ENCODE results near the gene RFPL3. TPM values are rescaled to one million over a fixed set of nuclear protein-coding genes. Genes with fewer than 3 reads are reported as not detected.

RFPL3 gene
- total RNA-seq, 1 experiment from 2014 or later = not detected

DNA sequence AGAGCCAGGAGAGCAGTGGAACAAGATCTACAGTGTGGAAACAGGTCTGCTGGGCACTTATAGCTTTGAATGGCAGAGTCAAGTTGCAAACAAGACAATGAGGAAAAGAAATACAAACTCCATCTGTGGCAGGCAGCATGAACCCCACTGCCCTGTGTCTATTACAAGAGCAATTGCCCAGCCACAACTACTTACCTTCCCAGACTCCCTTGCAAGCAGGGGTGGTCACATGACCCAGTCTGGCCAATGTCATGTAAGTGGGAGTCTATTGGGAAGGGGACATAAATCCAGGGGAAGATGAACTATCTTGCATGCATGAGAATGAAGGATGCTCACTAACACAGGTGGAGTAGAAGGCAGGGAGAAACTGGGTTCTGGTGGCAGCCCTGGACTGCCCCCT lies 44.1 kb upstream of the RFPL3 start:
- in situ Hi-C loops (cut with HindIII; ENCODE audit: low pct_unique_long_range_greater_than_20kb, low sequenced_read_pairs) (no loop called here), intact Hi-C loops (cut with micrococcal nuclease; ENCODE audit: unreplicated experiment) (no loop called here)
- H3K27ac ChIP-seq (ENCODE audit: low read length) = no peak overlapping the region
- H3K9me3 ChIP-seq (ENCODE audit: control insufficient read depth, insufficient read depth, low read depth, low read length) = no peaks in the 10 kb centered on the region
- no peak for TF ChIP-seq TCF7L2 (IDR thresholded peaks at IDR 0.05; ENCODE audit: low read depth, low read length)
- TF ChIP-seq POLR2AphosphoS5 (IDR thresholded peaks at IDR 0.05; ENCODE audit: low read depth, low read length) = no peak
- TF ChIP-seq, protein P1, sequence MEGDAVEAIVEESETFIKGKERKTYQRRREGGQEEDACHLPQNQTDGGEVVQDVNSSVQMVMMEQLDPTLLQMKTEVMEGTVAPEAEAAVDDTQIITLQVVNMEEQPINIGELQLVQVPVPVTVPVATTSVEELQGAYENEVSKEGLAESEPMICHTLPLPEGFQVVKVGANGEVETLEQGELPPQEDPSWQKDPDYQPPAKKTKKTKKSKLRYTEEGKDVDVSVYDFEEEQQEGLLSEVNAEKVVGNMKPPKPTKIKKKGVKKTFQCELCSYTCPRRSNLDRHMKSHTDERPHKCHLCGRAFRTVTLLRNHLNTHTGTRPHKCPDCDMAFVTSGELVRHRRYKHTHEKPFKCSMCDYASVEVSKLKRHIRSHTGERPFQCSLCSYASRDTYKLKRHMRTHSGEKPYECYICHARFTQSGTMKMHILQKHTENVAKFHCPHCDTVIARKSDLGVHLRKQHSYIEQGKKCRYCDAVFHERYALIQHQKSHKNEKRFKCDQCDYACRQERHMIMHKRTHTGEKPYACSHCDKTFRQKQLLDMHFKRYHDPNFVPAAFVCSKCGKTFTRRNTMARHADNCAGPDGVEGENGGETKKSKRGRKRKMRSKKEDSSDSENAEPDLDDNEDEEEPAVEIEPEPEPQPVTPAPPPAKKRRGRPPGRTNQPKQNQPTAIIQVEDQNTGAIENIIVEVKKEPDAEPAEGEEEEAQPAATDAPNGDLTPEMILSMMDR (IDR thresholded peaks at IDR 0.05) = no peak
- TF ChIP-seq SIN3A (IDR thresholded peaks at IDR 0.05; ENCODE audit: borderline replicate concordance, insufficient read depth, low read depth, low read length) = no peak
- TF ChIP-seq, protein P2, sequence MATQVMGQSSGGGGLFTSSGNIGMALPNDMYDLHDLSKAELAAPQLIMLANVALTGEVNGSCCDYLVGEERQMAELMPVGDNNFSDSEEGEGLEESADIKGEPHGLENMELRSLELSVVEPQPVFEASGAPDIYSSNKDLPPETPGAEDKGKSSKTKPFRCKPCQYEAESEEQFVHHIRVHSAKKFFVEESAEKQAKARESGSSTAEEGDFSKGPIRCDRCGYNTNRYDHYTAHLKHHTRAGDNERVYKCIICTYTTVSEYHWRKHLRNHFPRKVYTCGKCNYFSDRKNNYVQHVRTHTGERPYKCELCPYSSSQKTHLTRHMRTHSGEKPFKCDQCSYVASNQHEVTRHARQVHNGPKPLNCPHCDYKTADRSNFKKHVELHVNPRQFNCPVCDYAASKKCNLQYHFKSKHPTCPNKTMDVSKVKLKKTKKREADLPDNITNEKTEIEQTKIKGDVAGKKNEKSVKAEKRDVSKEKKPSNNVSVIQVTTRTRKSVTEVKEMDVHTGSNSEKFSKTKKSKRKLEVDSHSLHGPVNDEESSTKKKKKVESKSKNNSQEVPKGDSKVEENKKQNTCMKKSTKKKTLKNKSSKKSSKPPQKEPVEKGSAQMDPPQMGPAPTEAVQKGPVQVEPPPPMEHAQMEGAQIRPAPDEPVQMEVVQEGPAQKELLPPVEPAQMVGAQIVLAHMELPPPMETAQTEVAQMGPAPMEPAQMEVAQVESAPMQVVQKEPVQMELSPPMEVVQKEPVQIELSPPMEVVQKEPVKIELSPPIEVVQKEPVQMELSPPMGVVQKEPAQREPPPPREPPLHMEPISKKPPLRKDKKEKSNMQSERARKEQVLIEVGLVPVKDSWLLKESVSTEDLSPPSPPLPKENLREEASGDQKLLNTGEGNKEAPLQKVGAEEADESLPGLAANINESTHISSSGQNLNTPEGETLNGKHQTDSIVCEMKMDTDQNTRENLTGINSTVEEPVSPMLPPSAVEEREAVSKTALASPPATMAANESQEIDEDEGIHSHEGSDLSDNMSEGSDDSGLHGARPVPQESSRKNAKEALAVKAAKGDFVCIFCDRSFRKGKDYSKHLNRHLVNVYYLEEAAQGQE (IDR thresholded peaks at IDR 0.05; ENCODE audit: insufficient read depth in 1 of 2, low read depth in 2 of 2, low read length in 1 of 2) = no peak
- POLR2A ChIA-PET = no interaction called here
- no peaks in the 10 kb centered on the region for H3K36me3 ChIP-seq (ENCODE audit: control insufficient read depth, insufficient read depth, low read length)
- CTCF ChIA-PET = no interaction called here
- BruUV-seq (replicated peaks) = no TSS peak
- no peaks in the 10 kb centered on the region for H3K27me3 ChIP-seq (ENCODE audit: control insufficient read depth, insufficient read depth, low read length)
- no peaks in the 10 kb centered on the region for H3K4me1 ChIP-seq (ENCODE audit: control insufficient read depth, insufficient read depth, low read length)
- no peak overlapping the region for H3K4me3 ChIP-seq (ENCODE audit: low read depth in 2 of 2, low read length in 2 of 2)
- ATAC-seq (no peak), DNase-seq (ENCODE audit: low read depth, low spot score) (no peak)

DNA sequence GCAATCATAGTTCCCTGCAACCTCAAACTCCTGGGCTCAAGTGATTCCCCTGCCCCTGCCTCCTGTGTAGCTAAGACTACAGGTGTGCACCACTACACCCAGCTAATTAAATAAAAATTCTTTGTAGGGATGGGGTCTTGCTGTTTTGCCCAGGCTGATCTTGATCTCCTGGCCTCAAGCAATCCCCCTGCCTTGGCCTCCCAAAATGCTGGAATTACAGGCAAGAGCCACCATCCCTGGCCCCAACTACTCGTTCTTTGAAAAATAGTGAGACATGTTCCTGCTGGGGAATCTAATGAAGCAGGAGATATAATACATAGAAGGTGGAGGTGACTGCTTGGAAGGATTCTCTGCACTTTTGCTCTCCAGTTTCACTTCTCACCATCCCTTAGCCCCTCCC lies 40.1 kb upstream of the RFPL3 start:
- ChIA-PET CTCF (no interaction called here), POLR2A (no interaction called here)
- no peaks in the 10 kb centered on the region for H3K36me3 ChIP-seq (ENCODE audit: control insufficient read depth, insufficient read depth, low read length)
- TF ChIP-seq TCF7L2 (IDR thresholded peaks at IDR 0.05; ENCODE audit: low read depth, low read length) (no peak), POLR2AphosphoS5 (IDR thresholded peaks at IDR 0.05; ENCODE audit: low read depth, low read length) (no peak)
- no peaks in the 10 kb centered on the region for H3K9me3 ChIP-seq (ENCODE audit: control insufficient read depth, insufficient read depth, low read depth, low read length)
- no peak overlapping the region for H3K4me3 ChIP-seq (ENCODE audit: low read depth in 2 of 2, low read length in 2 of 2)
- H3K27ac ChIP-seq (ENCODE audit: low read length) = no peak overlapping the region
- DNase-seq (ENCODE audit: low read depth, low spot score) (no peak), ATAC-seq (no peak)
- H3K27me3 ChIP-seq (ENCODE audit: control insufficient read depth, insufficient read depth, low read length) = no peaks in the 10 kb centered on the region
- no peaks in the 10 kb centered on the region for H3K4me1 ChIP-seq (ENCODE audit: control insufficient read depth, insufficient read depth, low read length)
- in situ Hi-C loops (cut with HindIII; ENCODE audit: low pct_unique_long_range_greater_than_20kb, low sequenced_read_pairs) = no loop called here
- no TSS peak for BruUV-seq (replicated peaks)
- intact Hi-C loops (cut with micrococcal nuclease; ENCODE audit: unreplicated experiment) = no loop called here

DNA sequence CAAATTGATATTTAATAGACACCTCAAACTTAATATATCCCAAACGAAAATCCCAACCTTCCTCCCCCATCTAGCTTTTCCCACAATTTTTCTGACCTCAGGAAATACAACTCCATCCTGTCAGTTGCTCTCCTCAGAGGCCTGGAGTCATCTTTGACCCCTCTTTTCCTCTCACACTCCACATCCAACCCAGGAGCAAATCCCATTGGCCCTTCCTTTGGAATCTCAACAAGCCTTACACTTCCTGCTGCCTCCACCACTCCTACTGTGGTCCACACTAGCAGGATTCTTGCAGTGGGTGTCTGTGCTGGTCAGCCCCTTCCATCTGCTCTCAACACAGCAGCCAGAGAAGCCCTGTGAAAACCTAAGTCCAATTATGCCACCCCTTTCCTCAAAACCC lies 39.3 kb upstream of the RFPL3 start:
- in situ Hi-C loops (cut with HindIII; ENCODE audit: low pct_unique_long_range_greater_than_20kb, low sequenced_read_pairs) = no loop called here
- intact Hi-C loops (cut with micrococcal nuclease; ENCODE audit: unreplicated experiment) = no loop called here
- no peak for ATAC-seq
- ChIA-PET POLR2A (no interaction called here), CTCF (no interaction called here)
- DNase-seq (ENCODE audit: low read depth, low spot score) = no peak
- H3K4me3 ChIP-seq (ENCODE audit: low read depth in 2 of 2, low read length in 2 of 2) = no peak overlapping the region
- H3K9me3 ChIP-seq (ENCODE audit: control insufficient read depth, insufficient read depth, low read depth, low read length) = no peaks in the 10 kb centered on the region
- no peaks in the 10 kb centered on the region for H3K4me1 ChIP-seq (ENCODE audit: control insufficient read depth, insufficient read depth, low read length)
- BruUV-seq (replicated peaks) = no TSS peak
- no peaks in the 10 kb centered on the region for H3K36me3 ChIP-seq (ENCODE audit: control insufficient read depth, insufficient read depth, low read length)
- TF ChIP-seq, protein P2 (IDR thresholded peaks at IDR 0.05; ENCODE audit: insufficient read depth in 1 of 2, low read depth in 2 of 2, low read length in 1 of 2) = no peak
- TF ChIP-seq SIN3A (IDR thresholded peaks at IDR 0.05; ENCODE audit: borderline replicate concordance, insufficient read depth, low read depth, low read length) = no peak
- H3K27ac ChIP-seq (ENCODE audit: low read length) = no peak overlapping the region
- H3K27me3 ChIP-seq (ENCODE audit: control insufficient read depth, insufficient read depth, low read length) = no peaks in the 10 kb centered on the region
